ENCODE results near the gene CCDC142. TPM values are rescaled to one million over a fixed set of nuclear protein-coding genes. Genes with fewer than 3 reads are reported as not detected.

Gene CCDC142
- total and polyA plus RNA-seq, 9 of the 15 experiments (the other 6 are each of a cell fraction or from before 2014, with no cell fraction given) = 0.55 to 11.7 (median 7.2) TPM

DNA sequence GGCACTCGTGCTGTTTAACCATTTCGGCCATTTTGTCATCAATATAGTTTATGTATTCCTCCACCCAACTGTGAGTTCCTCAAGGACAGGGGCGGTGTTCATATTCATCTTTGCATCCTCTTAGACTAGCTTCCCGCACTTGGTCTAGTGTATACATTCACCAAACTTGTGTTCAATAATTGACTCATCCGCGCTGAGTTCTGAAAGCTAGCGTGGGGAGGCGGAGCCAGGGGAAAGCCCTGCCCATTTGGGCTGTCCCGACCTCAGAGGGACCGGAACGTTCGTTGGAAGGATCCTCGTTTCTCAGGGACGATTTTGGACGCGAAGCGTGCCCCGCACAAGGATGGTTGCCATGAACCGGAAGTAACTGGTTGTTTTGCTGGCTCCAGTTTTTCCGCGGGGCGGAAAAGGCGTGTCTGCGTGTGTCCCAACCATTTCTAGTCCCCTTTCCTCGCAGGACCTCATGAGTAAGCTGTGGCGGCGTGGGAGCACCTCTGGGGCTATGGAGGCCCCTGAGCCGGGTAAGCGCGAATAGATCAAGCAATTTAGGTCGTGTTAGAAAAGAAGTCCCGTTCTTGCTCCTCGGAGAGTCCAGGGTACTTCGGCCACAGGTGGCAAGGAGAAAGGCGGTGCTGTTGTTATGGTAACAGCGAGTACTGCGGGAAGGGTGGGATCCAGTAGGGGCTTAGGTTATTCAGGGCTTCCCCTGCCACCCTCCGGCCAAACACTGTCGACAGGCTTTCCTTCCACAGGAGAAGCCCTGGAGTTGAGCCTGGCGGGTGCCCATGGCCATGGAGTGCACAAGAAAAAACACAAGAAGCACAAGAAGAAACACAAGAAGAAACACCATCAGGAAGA, 27.9 kb downstream of the CCDC142 start, which contains the start of gene INO80B (continued):
- TF ChIP-seq ZNF561 (CRISPR knock-in tag; conservative IDR thresholded peaks at IDR 0.05) (no peak), ZNF764 (CRISPR knock-in tag; IDR thresholded peaks at IDR 0.05; ENCODE audit: low read depth) (no peak), MTA1 (IDR thresholded peaks at IDR 0.05; ENCODE audit: borderline replicate concordance) (no peak; the same call in 1 of the 2 replicates), RAD51 (IDR thresholded peaks at IDR 0.05; ENCODE audit: borderline replicate concordance, low read depth) (no peak), HEY1 (CRISPR knock-in tag; IDR thresholded peaks at IDR 0.05; ENCODE audit: borderline replicate concordance) (no peak), DPF2 (IDR thresholded peaks at IDR 0.05) (peak; percentile 43; the same call in 1 of the 2 replicates), DACH1 (IDR thresholded peaks at IDR 0.05; ENCODE audit: partially characterized antibody) (no peak), FOXK2 (conservative IDR thresholded peaks at IDR 0.05 in 1 of 2, IDR thresholded peaks at IDR 0.05 in 1 of 2; ENCODE audit: low read depth in 2 of 2) (peak; percentile 90 to 92), CBX2 (IDR thresholded peaks at IDR 0.05; ENCODE audit: insufficient read depth, low read length, poor library complexity, severe bottlenecking) (no peak), GATA2 (CRISPR knock-in tag; IDR thresholded peaks at IDR 0.05) (no peak), ZNF23 (CRISPR knock-in tag; IDR thresholded peaks at IDR 0.05) (no peak), ZNF24 (IDR thresholded peaks at IDR 0.05) (no peak), SREBF2 (CRISPR knock-in tag; IDR thresholded peaks at IDR 0.05) (no peak), POLR2AphosphoS2 (IDR thresholded peaks at IDR 0.05; ENCODE audit: low read length) (no peak), KLF16 (IDR thresholded peaks at IDR 0.05) (0 out of 2 replicates have a peak, but pooled peaks have one; percentile 11), ADNP (tag; IDR thresholded peaks at IDR 0.05) (no peak), ZNF785 (CRISPR knock-in tag; IDR thresholded peaks at IDR 0.05) (no peak), HDAC6 (IDR thresholded peaks at IDR 0.05; ENCODE audit: low read depth, low read length) (0 out of 2 replicates have a peak, but pooled peaks have one; percentile 51), SMAD1 (IDR thresholded peaks at IDR 0.05; ENCODE audit: low read depth, low read length, partially characterized antibody) (no peak), MIER1 (IDR thresholded peaks at IDR 0.05; ENCODE audit: low read depth) (no peak), ZBTB17 (CRISPR knock-in tag; IDR thresholded peaks at IDR 0.05) (no peak; the same call in 1 of the 2 replicates), NFXL1 (CRISPR knock-in tag; IDR thresholded peaks at IDR 0.05) (no peak)
- TF ChIP-seq, protein P1, sequence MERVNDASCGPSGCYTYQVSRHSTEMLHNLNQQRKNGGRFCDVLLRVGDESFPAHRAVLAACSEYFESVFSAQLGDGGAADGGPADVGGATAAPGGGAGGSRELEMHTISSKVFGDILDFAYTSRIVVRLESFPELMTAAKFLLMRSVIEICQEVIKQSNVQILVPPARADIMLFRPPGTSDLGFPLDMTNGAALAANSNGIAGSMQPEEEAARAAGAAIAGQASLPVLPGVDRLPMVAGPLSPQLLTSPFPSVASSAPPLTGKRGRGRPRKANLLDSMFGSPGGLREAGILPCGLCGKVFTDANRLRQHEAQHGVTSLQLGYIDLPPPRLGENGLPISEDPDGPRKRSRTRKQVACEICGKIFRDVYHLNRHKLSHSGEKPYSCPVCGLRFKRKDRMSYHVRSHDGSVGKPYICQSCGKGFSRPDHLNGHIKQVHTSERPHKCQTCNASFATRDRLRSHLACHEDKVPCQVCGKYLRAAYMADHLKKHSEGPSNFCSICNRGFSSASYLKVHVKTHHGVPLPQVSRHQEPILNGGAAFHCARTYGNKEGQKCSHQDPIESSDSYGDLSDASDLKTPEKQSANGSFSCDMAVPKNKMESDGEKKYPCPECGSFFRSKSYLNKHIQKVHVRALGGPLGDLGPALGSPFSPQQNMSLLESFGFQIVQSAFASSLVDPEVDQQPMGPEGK (CRISPR knock-in tag; IDR thresholded peaks at IDR 0.05; ENCODE audit: borderline replicate concordance) = no peak
- TF ChIP-seq, protein P2, sequence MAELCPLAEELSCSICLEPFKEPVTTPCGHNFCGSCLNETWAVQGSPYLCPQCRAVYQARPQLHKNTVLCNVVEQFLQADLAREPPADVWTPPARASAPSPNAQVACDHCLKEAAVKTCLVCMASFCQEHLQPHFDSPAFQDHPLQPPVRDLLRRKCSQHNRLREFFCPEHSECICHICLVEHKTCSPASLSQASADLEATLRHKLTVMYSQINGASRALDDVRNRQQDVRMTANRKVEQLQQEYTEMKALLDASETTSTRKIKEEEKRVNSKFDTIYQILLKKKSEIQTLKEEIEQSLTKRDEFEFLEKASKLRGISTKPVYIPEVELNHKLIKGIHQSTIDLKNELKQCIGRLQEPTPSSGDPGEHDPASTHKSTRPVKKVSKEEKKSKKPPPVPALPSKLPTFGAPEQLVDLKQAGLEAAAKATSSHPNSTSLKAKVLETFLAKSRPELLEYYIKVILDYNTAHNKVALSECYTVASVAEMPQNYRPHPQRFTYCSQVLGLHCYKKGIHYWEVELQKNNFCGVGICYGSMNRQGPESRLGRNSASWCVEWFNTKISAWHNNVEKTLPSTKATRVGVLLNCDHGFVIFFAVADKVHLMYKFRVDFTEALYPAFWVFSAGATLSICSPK (IDR thresholded peaks at IDR 0.05; ENCODE audit: borderline replicate concordance) = no peak
- TF ChIP-seq, protein P3, sequence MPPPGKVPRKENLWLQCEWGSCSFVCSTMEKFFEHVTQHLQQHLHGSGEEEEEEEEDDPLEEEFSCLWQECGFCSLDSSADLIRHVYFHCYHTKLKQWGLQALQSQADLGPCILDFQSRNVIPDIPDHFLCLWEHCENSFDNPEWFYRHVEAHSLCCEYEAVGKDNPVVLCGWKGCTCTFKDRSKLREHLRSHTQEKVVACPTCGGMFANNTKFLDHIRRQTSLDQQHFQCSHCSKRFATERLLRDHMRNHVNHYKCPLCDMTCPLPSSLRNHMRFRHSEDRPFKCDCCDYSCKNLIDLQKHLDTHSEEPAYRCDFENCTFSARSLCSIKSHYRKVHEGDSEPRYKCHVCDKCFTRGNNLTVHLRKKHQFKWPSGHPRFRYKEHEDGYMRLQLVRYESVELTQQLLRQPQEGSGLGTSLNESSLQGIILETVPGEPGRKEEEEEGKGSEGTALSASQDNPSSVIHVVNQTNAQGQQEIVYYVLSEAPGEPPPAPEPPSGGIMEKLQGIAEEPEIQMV (tag; conservative IDR thresholded peaks at IDR 0.05; ENCODE audit: low read depth) = no peak

Data from K562 (cell line).